ENCODE data around the gene ZBED1.

DNA sequence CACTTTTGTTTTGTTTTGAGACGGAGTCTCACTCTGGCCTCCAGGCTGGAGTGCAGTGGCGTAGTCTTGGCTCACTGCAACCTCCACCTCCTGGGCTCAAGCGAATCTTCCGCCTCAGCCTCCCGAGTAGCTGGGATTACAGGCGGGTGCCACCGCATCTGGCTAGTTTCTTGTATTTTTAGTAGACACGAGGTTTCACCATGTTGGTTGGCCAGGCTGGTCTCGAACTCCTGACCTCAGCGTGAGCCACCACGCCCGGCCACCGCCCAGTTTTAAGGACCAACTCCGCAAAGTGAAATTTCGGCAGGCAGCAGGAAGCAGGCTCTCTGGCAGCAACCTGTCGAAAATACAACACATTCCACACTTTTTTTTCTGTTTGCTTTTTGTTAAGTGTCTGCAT, 13.4 kb downstream of the ZBED1 start:
- TF ChIP-seq, protein P1, sequence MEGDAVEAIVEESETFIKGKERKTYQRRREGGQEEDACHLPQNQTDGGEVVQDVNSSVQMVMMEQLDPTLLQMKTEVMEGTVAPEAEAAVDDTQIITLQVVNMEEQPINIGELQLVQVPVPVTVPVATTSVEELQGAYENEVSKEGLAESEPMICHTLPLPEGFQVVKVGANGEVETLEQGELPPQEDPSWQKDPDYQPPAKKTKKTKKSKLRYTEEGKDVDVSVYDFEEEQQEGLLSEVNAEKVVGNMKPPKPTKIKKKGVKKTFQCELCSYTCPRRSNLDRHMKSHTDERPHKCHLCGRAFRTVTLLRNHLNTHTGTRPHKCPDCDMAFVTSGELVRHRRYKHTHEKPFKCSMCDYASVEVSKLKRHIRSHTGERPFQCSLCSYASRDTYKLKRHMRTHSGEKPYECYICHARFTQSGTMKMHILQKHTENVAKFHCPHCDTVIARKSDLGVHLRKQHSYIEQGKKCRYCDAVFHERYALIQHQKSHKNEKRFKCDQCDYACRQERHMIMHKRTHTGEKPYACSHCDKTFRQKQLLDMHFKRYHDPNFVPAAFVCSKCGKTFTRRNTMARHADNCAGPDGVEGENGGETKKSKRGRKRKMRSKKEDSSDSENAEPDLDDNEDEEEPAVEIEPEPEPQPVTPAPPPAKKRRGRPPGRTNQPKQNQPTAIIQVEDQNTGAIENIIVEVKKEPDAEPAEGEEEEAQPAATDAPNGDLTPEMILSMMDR (IDR thresholded peaks at IDR 0.05; ENCODE audit: low read depth, low read length, missing input control): no peak
- TF ChIP-seq GABPA (IDR thresholded peaks at IDR 0.05 in 1 of 2, conservative IDR thresholded peaks at IDR 0.05 in 1 of 2) (no peak), RAD21 (IDR thresholded peaks at IDR 0.05) (no peak), SP1 (IDR thresholded peaks at IDR 0.05) (no peak), HNF4A (conservative IDR thresholded peaks at IDR 0.05) (no peak)
- TF ChIP-seq, protein P2, sequence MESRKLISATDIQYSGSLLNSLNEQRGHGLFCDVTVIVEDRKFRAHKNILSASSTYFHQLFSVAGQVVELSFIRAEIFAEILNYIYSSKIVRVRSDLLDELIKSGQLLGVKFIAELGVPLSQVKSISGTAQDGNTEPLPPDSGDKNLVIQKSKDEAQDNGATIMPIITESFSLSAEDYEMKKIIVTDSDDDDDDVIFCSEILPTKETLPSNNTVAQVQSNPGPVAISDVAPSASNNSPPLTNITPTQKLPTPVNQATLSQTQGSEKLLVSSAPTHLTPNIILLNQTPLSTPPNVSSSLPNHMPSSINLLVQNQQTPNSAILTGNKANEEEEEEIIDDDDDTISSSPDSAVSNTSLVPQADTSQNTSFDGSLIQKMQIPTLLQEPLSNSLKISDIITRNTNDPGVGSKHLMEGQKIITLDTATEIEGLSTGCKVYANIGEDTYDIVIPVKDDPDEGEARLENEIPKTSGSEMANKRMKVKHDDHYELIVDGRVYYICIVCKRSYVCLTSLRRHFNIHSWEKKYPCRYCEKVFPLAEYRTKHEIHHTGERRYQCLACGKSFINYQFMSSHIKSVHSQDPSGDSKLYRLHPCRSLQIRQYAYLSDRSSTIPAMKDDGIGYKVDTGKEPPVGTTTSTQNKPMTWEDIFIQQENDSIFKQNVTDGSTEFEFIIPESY (IDR thresholded peaks at IDR 0.05): no peak
- TF ChIP-seq, protein P3, sequence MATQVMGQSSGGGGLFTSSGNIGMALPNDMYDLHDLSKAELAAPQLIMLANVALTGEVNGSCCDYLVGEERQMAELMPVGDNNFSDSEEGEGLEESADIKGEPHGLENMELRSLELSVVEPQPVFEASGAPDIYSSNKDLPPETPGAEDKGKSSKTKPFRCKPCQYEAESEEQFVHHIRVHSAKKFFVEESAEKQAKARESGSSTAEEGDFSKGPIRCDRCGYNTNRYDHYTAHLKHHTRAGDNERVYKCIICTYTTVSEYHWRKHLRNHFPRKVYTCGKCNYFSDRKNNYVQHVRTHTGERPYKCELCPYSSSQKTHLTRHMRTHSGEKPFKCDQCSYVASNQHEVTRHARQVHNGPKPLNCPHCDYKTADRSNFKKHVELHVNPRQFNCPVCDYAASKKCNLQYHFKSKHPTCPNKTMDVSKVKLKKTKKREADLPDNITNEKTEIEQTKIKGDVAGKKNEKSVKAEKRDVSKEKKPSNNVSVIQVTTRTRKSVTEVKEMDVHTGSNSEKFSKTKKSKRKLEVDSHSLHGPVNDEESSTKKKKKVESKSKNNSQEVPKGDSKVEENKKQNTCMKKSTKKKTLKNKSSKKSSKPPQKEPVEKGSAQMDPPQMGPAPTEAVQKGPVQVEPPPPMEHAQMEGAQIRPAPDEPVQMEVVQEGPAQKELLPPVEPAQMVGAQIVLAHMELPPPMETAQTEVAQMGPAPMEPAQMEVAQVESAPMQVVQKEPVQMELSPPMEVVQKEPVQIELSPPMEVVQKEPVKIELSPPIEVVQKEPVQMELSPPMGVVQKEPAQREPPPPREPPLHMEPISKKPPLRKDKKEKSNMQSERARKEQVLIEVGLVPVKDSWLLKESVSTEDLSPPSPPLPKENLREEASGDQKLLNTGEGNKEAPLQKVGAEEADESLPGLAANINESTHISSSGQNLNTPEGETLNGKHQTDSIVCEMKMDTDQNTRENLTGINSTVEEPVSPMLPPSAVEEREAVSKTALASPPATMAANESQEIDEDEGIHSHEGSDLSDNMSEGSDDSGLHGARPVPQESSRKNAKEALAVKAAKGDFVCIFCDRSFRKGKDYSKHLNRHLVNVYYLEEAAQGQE (IDR thresholded peaks at IDR 0.05): no peak
- TF ChIP-seq, protein P4, sequence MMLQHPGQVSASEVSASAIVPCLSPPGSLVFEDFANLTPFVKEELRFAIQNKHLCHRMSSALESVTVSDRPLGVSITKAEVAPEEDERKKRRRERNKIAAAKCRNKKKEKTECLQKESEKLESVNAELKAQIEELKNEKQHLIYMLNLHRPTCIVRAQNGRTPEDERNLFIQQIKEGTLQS (IDR thresholded peaks at IDR 0.05): no peak
- TF ChIP-seq, protein P5, sequence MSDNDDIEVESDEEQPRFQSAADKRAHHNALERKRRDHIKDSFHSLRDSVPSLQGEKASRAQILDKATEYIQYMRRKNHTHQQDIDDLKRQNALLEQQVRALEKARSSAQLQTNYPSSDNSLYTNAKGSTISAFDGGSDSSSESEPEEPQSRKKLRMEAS (IDR thresholded peaks at IDR 0.05): no peak
